MV-4-11 (cell line): ENCODE measurements around the gene KRT33B.
"Not testable (repeated sequence)": the region's sequence is repeated elsewhere in the genome, so short reads cannot be mapped to it uniquely, and the experiment has no call there.

Experiments used
- DNase-seq: peaks from one replicate; lab custom pipeline; 2025; lab: John Stamatoyannopoulos, UW

The KRT33B gene

GRCh38 chr17:41369713-41370112 lies at the start of gene KRT33B:
Gene KRT33B (minus strand): TSS chr17:41369813. CDS start chr17:41369750, 63 bp downstream.
- no peak for DNase-seq

DNA sequence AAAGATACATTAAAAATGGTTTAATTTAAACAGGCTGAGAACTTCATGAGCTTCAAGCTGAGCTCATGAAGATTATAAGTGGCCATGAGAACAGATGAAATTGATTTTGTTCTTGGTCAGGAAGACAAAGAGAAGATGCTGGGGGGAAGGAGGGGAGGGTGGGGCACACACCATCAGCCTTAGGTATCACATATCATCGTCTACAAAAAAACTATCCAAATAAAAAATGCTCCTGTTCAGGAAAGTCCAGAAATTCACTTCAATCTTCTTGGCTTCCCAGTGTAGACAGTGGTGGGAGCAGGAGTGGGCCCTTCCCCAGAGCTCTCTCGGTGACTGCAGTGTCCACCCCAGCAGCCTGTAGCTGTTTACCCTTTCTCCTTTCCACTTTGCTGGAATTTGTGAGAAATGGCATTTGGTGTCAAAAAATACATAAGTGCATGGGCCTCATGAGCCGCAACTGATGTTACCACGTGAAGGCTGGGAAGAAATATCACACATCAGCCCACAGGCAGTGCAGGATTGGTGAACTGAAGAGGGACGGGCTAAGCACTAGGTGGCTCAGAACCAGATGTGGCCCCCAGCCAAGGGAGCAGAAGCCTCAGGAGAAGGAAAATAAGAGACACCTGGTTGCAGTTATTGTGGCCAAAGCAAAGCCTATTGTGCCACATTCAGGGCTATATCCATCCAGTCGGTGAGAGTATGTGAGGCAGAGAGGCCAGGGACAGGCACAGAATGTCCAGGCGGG lies 48.7 kb upstream of the KRT33B start:
- no peak for DNase-seq

- DNase-seq = no peak
Measured at GRCh38 chr17:41417576-41418015, 48.0 kb upstream of the KRT33B start.

GRCh38 chr17:41417127-41417526 lies 47.5 kb upstream of the KRT33B start:
- no peak for DNase-seq

- no peak for DNase-seq
Measured at GRCh38 chr17:41416479-41416878, 46.9 kb upstream of the KRT33B start.

DNA sequence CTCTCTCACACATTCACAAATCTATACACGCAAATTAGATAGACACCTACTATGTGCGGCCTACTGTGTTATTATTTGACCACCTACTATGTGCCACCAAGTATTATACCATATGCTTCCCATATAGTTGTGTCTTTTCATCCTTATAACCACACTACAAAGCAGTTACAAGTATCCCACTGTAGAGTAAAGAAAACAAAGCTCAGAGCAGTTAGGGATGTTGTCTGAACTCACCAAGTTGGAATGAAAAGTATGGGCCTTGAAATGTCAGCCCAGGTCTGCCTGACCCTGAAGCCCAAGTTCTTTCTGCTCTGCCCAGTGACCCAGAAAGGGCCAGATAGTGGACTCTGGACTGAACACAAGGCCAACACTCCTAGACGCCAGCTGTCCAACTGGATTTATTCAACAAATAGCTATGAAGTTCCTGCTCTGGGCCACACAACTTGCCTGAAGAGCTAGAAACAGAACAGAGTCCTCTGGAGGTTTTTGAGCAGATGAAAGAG lies 46.3 kb upstream of the KRT33B start:
- no peak for DNase-seq

DNA sequence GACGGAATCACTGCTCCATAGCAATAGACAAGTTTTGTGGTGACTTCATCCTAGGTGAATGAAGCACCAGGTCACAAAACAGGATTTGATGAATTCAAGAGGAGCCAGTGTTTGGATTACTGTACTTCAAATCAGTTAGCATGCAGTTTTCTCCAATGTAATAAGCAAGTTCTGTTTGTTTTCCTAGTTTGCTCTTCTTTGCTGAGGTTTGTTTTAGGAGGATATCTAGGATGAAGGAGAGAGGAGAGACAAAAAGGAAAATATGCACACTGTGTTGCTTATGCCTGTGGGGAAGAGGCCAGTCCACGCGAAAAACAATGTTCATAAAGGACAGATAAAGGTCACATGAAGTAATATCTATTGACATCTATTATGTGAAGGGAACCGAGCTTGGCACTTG lies 45.8 kb upstream of the KRT33B start:
- DNase-seq = no peak

DNA sequence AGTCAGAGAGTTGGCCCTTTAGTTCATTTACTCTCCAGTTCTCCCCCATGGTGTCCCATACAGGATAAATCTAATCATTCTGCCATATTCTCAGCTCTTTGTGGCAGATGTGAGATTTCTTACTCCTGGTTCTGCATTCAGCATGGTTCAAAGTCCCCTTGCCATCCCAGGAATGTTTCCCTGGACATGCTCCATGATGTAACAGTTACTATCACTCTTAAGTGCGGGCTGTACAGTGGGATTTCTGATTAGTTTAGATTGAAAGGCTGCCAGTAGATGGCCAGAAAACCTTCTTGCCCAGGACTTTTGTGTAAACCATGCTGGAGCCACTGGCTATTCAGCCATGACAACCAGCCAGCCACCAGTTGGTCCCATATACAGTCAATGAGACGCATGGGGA lies 44.4 kb upstream of the KRT33B start:
- DNase-seq = no peak

- DNase-seq = no peak
Measured at GRCh38 chr17:41413353-41413957, 43.8 kb upstream of the KRT33B start.

DNA sequence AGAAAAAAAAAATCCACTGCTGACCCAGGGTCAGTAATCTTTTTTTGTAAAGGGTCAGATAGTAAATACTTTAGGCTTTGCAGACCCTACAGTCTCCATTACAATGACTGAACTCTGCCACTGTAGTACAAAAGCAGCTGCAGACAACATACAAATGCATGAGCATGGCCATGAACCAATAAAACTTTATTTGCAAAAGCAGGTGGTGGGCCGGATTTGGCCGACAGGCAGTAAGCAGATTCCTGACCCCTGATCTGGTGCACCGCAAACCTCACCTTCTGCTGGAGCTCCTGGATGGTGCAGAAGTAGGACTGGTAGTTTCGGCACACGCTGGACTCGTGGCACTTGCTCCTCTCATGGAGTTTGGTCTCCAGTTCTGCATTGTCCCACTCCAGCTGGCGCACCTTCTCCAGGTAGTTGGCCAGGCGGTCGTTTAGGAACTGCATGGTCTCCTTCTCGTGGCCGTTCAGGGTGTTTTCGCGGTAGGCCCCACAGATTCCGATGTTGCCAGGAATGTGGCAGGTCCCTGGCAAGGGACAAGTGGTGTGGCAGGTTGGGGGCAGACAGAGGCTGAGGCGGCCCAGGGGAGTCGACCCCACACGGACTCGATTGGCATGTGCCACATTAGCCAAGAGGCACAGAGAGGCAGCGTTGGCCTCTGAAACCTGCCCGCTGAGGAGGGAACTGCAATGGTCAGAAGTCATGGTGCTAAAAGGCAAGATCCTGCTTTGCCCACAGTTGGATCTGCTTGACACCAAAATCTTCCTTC lies 41.6 kb upstream of the KRT33B start:
- no peak for DNase-seq

DNA sequence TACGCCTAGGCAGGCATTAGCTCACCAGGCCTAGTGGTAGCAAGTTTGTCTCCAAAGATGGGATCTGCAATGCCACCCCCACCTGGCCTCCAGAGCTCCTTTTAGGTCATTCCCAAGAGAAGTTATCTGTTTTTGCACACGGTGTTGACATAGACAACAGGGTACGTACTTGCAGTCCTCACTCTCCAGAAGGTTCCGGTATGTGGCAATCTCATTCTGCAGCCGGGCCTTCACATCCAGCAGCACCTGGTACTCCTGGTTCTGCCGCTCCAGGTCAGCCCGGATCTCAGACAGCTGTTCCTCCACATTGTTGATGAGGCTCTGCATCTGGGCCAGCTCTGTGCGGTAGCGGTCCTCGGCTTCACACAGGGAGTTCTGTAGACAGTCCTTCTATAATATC lies 37.6 kb upstream of the KRT33B start:
- DNase-seq = no peak

DNA sequence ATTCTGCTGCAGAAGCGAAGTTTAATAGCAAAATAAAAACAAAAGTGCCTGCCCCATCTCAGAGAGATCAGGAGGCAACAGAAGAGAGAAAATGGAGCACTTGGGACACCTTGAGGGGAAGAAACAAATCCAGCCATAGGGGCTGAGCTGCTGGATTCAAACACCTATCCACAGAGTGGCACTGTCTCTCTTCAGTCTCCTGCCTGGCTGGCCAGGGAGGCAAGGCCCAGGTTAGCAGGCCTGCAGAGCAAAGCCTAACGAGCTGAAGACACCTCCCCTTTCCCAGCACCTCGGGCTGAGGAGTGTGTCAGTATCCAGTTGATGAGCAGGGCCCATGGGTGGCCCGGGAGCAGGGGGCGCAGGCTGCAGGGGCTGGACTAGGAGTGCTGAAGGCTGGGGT lies 36.6 kb upstream of the KRT33B start:
- DNase-seq = no peak

DNA sequence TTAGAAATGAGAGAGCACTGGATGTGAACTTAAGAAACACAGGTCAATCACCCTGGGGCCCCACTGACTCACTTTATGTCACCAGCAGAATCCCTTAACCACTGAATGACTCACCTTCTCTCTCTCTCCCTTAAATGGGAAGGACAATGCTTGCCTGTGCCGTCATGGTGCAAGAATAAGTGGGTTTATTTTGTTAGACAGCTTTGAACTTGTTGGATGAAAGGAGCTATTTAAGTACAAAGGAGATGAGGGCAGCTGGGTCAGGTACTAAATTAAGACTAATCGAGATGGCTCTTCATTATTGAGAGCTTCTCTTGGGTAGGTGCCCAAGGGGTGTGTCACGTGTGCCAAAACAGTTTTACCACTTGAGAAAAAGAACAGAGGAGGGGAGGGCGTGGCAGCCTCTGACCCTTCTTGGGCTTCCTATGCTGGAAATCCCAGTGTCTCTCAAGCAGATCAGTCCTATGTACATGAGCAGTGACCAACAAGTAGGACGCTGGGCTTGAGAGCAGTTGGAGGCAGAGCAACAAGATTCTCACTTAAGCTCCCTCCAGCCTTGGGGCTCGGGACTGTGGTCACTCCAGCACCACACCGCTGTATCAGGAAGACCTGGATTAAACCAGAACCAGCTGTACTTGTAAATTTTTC lies 34.5 kb upstream of the KRT33B start:
- peak; percentile 83 for DNase-seq

- DNase-seq = no peak
Measured at GRCh38 chr17:41403404-41404023, 33.9 kb upstream of the KRT33B start.

GRCh38 chr17:41402161-41402560 lies 32.5 kb upstream of the KRT33B start:
- DNase-seq = no peak

DNA sequence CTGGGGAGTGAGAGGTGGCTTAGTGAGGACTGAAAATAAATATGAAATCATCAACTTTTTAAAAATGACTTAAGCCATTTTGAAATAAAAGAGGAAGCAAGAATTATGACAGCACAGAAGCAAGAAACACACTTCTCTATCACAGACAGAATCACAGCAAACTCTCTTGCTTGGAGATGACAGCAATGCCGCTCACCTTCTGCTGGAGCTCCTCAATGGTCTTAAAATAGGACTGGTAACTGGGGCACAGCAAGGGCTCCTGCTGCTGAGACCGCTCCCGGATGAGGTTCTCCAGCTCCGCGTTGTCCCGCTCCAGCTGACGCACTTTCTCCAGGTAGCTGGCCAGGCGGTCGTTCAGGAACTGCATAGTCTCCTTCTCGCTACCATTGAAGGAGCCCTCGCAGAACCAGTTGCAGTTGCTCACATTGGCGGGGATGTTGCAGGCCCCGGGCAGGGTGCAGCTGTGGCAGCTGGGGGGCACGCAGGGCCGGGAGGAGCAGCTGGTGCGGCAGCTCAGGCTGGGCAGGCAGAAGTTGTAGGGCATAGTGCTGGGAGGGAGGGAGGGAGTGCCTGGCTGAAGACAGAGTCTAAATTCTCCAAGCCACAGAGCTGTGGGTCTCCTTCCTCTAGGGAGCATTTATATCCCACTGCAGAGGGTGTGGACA lies 27.5 kb upstream of the KRT33B start, which contains the start of gene KRT31:
Gene KRT31, minus strand, starts transcription at position 613 of the 665 bp plus-strand sequence. Its CDS starts 69 bp downstream, at position 544.
- peak; percentile 77 for DNase-seq

GRCh38 chr17:41396340-41396739 lies 26.7 kb upstream of the KRT33B start:
- no peak for DNase-seq

GRCh38 chr17:41395611-41396010 lies 26.0 kb upstream of the KRT33B start:
- no peak for DNase-seq

DNA sequence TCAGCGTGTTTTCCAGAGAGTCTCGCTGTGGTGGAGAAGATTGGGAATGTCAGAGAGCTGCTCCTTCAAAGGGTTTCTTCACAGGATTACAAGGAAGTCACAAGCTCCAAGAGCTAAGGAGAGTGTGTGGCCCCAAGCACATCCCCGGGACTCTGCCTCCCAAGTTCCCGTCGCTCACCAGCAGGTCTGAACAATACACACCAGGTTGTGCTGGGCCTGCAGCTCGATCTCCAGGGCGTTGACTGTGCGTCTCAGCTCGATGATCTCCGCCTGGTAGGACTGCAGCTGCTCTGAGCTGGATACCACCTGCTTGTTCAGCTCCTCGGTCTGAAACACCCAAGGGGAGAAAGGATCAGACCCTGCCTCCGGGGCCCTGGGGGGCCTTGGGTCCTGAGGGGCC lies 25.4 kb upstream of the KRT33B start:
- DNase-seq = not testable (repeated sequence)

DNA sequence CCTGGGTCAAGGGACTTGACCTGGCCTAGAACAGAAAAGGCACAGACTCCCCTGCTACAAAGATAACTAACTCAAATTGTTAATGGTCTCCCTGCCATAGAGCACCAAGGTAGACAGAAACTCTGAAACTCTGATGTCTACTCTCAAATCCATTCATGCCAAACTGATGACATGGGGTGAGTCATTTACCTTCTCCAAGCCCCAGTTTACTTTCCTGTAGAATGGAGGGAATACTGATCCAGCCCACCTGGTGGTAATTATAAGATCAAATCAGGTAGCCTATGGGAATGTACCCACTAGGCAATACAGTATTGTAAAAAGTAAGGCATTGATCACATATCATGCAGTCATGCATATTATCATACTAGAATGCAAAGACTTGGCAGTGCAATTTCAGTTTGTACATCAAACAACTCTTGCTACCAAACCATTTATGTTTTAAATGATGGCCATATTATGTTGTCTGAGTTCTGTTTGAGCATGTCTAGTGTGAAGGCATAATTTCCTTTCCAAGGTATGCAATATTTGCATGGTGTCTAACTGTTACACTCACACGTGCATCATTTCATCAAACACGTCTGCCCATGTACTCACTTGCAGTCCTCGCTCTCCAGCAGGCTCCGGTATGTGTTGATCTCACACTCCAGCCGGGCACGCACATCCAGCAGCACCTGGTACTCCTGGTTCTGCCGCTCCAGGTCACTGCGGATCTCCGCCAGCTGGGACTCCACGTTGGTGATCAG lies 24.8 kb upstream of the KRT33B start:
- DNase-seq = no peak
